HepG2 (cell line): ENCODE results near the gene NEBL.

Source experiments
- CTCF ChIP-seq: sonication (generic); formaldehyde crosslinking; IDR thresholded peaks from 2 replicates; pipeline ENCODE4 v1.5.0; 2020; ENCODE audit warnings: mild to moderate bottlenecking, missing genetic modification reagents, moderate library complexity
- MTA1 ChIP-seq: sonication (generic); formaldehyde crosslinking; IDR thresholded peaks from 2 replicates; pipeline ENCODE4 v1.4.0; 2020; ENCODE audit warnings: missing genetic modification reagents, mild to moderate bottlenecking, borderline replicate concordance
- RARG ChIP-seq: sonication (generic); formaldehyde crosslinking; IDR thresholded peaks from 2 replicates; pipeline ENCODE4 v1.4.0; 2020; ENCODE audit warnings: low read depth, mild to moderate bottlenecking, missing genetic modification reagents
- SUZ12 ChIP-seq: fragments of 150-350 bp; IDR thresholded peaks from 2 replicates; pipeline ENCODE4 v1.6.1; 2014; ENCODE audit warnings: low read depth, low read length
- TOE1 ChIP-seq: sonication (generic); formaldehyde crosslinking; IDR thresholded peaks from 2 replicates; pipeline ENCODE4 v1.4.0; 2020; ENCODE audit warnings: mild to moderate bottlenecking, missing genetic modification reagents
- ZNF317 ChIP-seq: sonication (generic); formaldehyde crosslinking; IDR thresholded peaks from 2 replicates; pipeline ENCODE4 v1.5.0; 2020; ENCODE audit warnings: mild to moderate bottlenecking, missing genetic modification reagents
- ZNF615 ChIP-seq: sonication (generic); formaldehyde crosslinking; IDR thresholded peaks from 2 replicates; pipeline ENCODE4 v1.5.0; 2020; ENCODE audit warnings: mild to moderate bottlenecking, missing genetic modification reagents, borderline replicate concordance
- TF ChIP-seq, protein P1 (sequence below): sonication (generic); formaldehyde crosslinking; IDR thresholded peaks from 2 replicates; pipeline ENCODE4 v1.4.0; 2020; ENCODE audit warnings: missing genetic modification reagents
- TF ChIP-seq, protein P2 (sequence below): sonication (generic); formaldehyde crosslinking; conservative IDR thresholded peaks from 2 replicates; pipeline ENCODE4 v1.8.0; 2022; ENCODE audit warnings: missing genetic modification reagents

DNA sequence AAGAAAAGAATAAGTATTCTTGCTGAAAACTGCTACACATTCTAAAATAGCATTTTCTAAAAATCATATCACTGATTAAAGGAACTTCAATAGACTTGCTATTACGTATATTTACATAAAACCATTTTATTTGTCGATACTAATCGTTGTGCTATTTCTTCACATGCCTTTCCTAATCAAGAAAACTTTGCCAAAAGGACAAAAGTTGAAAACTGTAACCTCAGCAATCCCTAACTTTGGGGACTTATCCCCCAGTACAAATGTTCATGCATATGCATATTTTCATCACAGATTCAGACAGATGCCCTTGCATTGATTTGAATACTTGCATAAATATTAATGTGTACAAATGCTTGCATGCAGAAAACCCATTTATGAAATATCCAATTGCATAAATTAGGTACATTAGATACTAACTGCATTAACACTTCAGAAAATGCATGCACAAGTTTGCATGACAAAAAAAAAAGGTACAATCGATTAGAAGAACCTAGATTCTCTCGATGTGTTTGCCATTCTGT, 35.6 kb upstream of the NEBL start:
- TF ChIP-seq CTCF (no peak), SUZ12 (no peak), ZNF615 (CRISPR knock-in tag) (no peak), RARG (CRISPR knock-in tag) (no peak), TOE1 (CRISPR knock-in tag) (no peak), MTA1 (CRISPR knock-in tag) (no peak), ZNF317 (CRISPR knock-in tag) (no peak)
- TF ChIP-seq, protein P1, sequence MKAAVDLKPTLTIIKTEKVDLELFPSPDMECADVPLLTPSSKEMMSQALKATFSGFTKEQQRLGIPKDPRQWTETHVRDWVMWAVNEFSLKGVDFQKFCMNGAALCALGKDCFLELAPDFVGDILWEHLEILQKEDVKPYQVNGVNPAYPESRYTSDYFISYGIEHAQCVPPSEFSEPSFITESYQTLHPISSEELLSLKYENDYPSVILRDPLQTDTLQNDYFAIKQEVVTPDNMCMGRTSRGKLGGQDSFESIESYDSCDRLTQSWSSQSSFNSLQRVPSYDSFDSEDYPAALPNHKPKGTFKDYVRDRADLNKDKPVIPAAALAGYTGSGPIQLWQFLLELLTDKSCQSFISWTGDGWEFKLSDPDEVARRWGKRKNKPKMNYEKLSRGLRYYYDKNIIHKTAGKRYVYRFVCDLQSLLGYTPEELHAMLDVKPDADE (CRISPR knock-in tag), result no peak
- TF ChIP-seq, protein P2, sequence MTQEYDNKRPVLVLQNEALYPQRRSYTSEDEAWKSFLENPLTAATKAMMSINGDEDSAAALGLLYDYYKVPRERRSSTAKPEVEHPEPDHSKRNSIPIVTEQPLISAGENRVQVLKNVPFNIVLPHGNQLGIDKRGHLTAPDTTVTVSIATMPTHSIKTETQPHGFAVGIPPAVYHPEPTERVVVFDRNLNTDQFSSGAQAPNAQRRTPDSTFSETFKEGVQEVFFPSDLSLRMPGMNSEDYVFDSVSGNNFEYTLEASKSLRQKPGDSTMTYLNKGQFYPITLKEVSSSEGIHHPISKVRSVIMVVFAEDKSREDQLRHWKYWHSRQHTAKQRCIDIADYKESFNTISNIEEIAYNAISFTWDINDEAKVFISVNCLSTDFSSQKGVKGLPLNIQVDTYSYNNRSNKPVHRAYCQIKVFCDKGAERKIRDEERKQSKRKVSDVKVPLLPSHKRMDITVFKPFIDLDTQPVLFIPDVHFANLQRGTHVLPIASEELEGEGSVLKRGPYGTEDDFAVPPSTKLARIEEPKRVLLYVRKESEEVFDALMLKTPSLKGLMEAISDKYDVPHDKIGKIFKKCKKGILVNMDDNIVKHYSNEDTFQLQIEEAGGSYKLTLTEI, result no peak
